Mesodermal cell (in vitro differentiated cells): Measurements from ENCODE around the gene BRPF3.
"Not testable (repeated sequence)": the region's sequence is repeated elsewhere in the genome, so short reads cannot be mapped to it uniquely, and the experiment has no call there.

Experiments used
- H3K27ac ChIP-seq: 2 replicates; pipeline ENCODE4 v1.7.0; 2013; ENCODE audit warnings: mild to moderate bottlenecking, low read depth, low read length, moderate library complexity; ENCODE audit not compliant: severe bottlenecking
- H3K36me3 ChIP-seq: 2 replicates; pipeline ENCODE4 v1.7.1; 2013; ENCODE audit warnings: mild to moderate bottlenecking, low read length, moderate library complexity; ENCODE audit not compliant: control insufficient read depth, insufficient read depth
- H3K4me1 ChIP-seq: one replicate; pipeline ENCODE4 v1.7.1; 2013; ENCODE audit warnings: mild to moderate bottlenecking, low read length; ENCODE audit not compliant: insufficient read depth, control insufficient read depth, poor library complexity, severe bottlenecking
- H3K4me3 ChIP-seq: 2 replicates; pipeline ENCODE4 v1.7.0; 2013; ENCODE audit warnings: low read length, control low read depth, mild to moderate bottlenecking; ENCODE audit not compliant: insufficient read depth, poor library complexity, severe bottlenecking; ENCODE audit errors: extremely low read depth
- H3K9me3 ChIP-seq: 2 replicates; pipeline ENCODE4 v1.7.1; 2013; ENCODE audit warnings: mild to moderate bottlenecking, low read length, moderate library complexity; ENCODE audit not compliant: control insufficient read depth
- WGBS, 2 experiments: methylation state at CpG; one replicate each; pipeline ENCODE4 v1.1.5; 2013; ENCODE audit warnings: missing lambda C conversion rate in 2 of 2; ENCODE audit not compliant: insufficient coverage in 2 of 2; 5-methylcytosine and 5-hydroxymethylcytosine counted together

BRPF3 gene

DNA sequence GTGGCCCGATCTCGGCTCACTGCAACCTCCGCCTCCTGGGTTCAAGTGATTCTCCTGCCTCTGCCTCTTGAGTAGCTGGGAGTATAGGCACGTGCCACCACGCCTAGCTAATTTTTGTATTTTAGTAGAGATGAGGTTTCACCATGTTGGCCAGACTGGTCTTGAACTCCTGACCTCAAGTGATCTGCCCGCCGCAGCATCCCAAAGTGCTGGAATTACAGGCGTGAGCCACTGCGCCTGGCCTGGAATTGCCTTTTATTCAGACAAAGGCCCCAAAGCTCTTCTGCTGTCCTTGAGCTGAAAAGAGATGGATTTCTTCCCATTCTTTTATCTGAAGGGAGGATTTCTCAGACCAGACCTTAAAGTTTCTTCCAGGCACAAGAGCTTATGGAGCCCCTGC, 22.0 kb downstream of the BRPF3 start:
- H3K9me3 ChIP-seq, H3K4me1 ChIP-seq, H3K27ac ChIP-seq, H3K4me3 ChIP-seq: not testable (repeated sequence)
- H3K36me3 ChIP-seq = peaks cover 98% of the 10 kb centered on the region
- WGBS, 2 experiments = 91 to 95% methylated on average over 9 of the region's 9 CpGs

DNA sequence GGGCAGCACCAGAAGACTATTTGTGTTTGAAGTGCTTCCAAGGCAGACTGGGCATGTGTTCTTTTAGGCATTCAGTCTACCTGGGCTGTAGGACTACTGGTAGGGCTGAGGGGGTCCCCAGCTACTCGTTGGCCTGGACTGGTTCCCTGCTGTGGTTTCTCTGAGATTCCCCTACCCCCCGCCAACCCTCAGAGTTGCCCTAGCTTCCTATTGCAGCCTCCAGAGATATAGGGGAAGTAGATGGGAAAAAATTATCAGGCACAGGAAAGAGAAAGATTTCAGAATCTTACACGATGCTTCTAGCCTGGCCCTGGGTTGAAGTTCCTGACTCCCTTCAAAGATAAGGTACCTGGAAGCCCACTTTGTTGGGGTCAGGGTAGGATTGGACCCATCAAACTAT, 22.5 kb downstream of the BRPF3 start:
- 92% methylated on average over 2 of the region's 3 CpGs; no CpG with 5 or more reads in 1 of the 2 experiments for WGBS, 2 experiments
- H3K36me3 ChIP-seq = peaks cover 97% of the 10 kb centered on the region

DNA sequence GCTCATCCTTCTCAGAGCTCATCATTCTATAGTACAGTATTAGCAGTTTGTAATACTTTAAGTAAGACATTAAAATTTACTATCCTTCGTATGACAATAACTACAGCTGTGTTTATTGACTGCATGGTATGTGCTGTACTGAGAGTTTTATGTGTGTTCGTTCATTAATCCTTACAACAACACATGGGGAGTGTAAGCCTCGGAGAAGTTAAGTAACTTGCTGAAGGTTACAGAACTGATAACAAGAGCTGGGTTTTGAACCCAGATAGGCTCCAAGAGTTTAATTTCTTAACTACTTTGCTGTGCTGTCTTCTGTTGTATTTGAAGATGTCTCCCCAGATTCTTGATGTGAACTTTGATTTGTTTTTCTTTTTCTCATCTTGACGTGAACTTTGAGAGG, 23.7 kb downstream of the BRPF3 start:
- H3K4me3 ChIP-seq = no peak overlapping the region
- no peaks in the 10 kb centered on the region for H3K4me1 ChIP-seq
- H3K9me3 ChIP-seq = no peaks in the 10 kb centered on the region
- H3K27ac ChIP-seq = no peak overlapping the region
- no CpG with 5 or more reads among the region's 4 CpGs for WGBS, 2 experiments
- H3K36me3 ChIP-seq = peaks cover 98% of the 10 kb centered on the region

More for the DNA sequence above, 22.5 kb downstream of the BRPF3 start:
- H3K4me3 ChIP-seq = no peak overlapping the region
- no peak overlapping the region for H3K27ac ChIP-seq
- H3K9me3 ChIP-seq = no peaks in the 10 kb centered on the region
- no peaks in the 10 kb centered on the region for H3K4me1 ChIP-seq

DNA sequence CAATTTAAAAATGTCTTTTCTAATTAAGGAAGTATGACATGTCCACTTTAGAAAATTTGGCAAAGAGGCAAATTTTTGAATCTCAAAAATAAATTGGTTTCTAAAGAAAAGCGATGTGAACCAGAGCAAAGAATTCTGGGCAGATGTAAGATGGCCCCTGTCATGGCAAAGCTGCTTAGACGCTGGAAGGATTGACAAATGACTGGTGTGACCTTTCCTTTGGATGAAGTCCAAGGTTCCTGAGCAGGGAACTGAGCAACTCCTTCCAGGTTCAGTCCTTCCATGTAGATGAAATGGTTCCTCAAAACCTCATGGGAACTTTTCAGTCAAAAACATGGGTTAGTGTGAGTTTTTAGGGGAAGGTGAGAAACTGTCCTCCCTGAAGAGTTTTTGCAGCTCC, 25.1 kb downstream of the BRPF3 start:
- no peaks in the 10 kb centered on the region for H3K4me1 ChIP-seq
- no peak overlapping the region for H3K27ac ChIP-seq
- 95 to 96% methylated on average over 2 of the region's 2 CpGs for WGBS, 2 experiments
- no peak overlapping the region for H3K4me3 ChIP-seq
- no peaks in the 10 kb centered on the region for H3K9me3 ChIP-seq
- H3K36me3 ChIP-seq = peaks cover 98% of the 10 kb centered on the region

DNA sequence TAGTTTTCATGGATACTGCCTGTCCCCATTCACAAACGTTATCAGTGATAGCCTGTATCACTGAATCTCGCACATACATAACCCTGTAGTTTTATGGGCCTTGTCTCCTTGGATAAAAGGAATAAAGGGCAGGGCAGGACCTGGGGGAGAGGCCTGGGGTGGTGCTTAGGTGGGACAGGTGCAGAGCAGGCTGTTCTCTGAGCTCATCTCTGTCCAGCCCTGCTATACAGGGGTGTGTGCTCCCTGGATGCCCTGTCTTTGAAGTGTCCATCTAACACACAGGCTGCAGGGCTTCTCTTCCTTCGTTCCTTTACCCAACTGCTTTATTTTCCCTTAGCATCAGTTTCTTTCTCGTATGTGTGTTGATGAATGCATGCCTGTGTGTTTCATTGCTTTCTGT, 26.4 kb downstream of the BRPF3 start:
- Histone ChIP-seq H3K4me3 (no peak overlapping the region), H3K36me3 (peaks cover 96% of the 10 kb centered on the region), H3K27ac (no peak overlapping the region), H3K4me1 (no peaks in the 10 kb centered on the region), H3K9me3 (no peaks in the 10 kb centered on the region)
- WGBS, 2 experiments = 100% methylated on average over 2 of the region's 4 CpGs; no CpG with 5 or more reads in 1 of the 2 experiments

DNA sequence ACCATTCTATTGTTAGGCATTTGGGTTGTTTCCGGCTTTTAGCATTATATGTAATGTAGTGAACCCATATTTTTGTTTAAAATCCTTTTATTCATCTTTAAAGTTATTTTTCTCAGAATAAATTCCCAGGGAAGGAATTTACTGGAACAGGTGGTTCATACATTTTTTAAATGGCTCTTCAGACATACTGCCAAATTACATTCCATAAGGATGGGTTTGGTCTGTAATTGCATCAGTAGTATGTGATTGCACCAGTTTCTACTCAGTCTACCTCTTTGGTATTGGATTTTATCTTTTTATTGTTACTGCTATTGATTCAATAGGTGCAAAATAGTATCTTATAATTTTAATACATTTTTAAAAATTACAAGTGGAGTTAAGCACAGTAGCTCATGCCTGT, 27.2 kb downstream of the BRPF3 start:
- Histone ChIP-seq H3K9me3 (no peaks in the 10 kb centered on the region), H3K4me1 (no peaks in the 10 kb centered on the region), H3K27ac (no peak overlapping the region), H3K36me3 (peaks cover 96% of the 10 kb centered on the region), H3K4me3 (no peak overlapping the region)
- no CpG with 5 or more reads among the region's 1 CpG for WGBS, 2 experiments

DNA sequence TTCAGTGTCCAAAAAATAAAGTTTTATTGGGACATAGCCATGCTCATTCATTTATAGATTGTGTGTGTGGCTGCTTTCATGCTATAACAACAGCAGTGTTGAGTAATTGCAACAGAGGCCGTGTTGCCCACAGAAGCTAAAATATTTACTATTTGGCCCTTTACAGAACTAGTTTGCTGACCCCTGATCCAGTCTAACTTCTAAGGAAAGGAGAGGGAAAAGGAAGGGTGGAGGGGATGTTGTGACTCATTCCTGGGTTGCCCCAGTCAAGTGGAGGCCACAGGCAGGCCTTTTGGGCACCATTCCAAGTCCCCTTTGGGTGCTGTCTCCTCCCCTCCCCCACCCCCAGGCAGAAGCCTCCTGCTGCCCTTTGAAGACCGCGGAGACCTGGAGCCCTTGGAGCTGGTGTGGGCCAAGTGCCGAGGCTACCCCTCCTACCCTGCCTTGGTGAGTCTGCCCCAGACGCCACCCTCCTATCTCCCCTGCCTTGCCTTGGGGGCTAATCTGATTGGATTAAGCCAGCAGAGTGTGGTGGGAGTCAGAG, 28.4 kb downstream of the BRPF3 start:
- Histone ChIP-seq H3K27ac (no peak overlapping the region), H3K36me3 (peaks cover 96% of the 10 kb centered on the region), H3K4me1 (no peaks in the 10 kb centered on the region), H3K4me3 (no peak overlapping the region), H3K9me3 (no peaks in the 10 kb centered on the region)
- WGBS, 2 experiments = 80 to 100% methylated on average over 1 to 2 of the region's 5 CpGs

DNA sequence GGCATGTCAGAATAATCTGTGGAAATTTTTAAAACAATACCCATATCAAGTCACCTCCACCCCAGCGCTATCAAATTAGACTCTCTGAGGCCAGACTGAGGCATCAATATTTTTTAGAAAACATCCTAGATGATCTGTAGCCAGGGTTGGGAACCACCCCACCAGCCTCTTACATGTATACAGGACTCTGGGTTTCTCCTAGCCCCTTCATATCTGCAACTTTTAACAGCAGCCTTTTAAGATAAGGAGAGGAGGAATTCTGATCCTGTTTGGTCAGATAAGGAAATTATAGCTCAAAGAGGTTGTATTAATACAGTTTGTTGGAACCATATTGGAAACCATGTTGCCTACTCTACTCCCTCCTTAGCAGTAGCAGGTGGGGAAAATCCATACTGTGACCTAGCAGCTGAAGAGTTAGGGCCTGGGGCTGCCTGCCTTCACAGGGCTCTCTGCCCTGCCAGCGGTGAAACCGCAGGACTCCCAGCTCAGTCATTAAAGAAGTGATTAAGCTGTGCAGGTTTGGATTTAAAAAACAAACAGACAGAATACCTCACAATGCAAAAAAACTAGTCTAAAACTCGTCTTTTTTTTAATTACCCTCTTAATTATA, 30.0 kb downstream of the BRPF3 start:
- H3K4me1 ChIP-seq = no peaks in the 10 kb centered on the region
- H3K9me3 ChIP-seq = no peaks in the 10 kb centered on the region
- no peak overlapping the region for H3K27ac ChIP-seq
- WGBS, 2 experiments = 83 to 100% methylated on average over 1 to 3 of the region's 4 CpGs
- H3K4me3 ChIP-seq = no peak overlapping the region
- peaks cover 96% of the 10 kb centered on the region for H3K36me3 ChIP-seq

DNA sequence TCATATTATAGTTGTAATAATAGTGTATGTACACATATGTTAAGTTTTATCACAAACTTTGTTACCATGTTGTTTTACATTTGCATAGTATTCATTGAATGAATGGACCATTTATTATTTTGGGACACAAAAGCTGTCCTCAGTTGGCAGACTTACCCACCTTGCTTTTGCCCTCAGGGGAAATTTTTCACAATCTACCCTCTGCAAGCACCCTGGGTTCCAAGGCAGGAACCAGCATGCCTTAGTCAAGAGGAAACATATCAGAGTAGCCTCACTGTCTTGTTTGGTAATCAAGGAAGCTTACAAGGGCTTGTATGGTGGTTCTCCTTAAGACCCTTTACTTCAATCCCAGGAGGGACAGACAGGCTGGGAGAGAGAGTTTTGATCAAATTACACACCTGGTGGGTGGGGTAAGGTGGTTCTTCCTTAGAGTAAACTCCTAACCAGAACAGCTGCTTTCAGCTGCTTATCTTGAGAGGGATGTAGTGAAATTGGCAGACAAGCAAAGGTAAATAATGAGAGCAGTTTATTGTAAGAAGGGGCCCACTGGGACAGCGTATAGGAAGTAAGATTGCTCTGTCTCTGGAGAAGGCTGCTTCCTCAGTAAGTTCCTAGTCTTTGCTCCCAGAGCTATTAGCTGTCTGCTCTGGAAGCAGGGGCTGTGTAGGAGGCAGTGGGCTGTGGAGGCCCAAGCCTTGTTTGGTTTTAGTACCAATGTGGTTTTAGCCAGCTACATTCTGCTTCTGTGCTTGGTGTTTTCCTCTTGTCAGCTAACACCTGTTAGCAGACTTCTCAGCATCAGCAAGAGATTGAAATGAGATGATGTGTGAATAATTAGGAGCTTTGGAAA, 31.1 kb downstream of the BRPF3 start:
- Histone ChIP-seq H3K4me3 (no peak overlapping the region), H3K27ac (no peak overlapping the region), H3K4me1 (no peaks in the 10 kb centered on the region), H3K36me3 (peaks cover 95% of the 10 kb centered on the region), H3K9me3 (no peaks in the 10 kb centered on the region)
- 100% methylated on average over 1 of the region's 1 CpG; no CpG with 5 or more reads in 1 of the 2 experiments for WGBS, 2 experiments

DNA sequence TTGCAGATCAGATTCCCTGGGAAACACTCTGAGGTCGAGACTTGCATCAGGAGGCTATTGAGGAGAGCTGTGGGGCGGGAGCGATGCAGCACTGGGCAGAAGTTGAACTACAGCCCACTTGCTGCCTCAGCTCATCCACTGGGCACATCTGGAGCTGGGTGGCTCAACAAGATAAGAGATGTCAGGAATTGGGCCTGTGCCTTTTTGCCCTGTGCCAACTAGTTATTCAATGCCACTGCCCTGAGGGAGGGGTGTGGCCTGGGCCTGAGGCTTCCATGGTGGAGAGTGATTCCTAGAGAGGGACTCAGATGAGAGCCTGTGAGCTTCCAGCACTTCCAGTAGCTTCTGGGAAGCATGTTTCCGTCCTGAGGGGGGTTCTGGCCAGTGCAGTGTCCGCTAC, 32.7 kb downstream of the BRPF3 start:
- Histone ChIP-seq H3K9me3 (no peaks in the 10 kb centered on the region), H3K4me1 (no peaks in the 10 kb centered on the region), H3K27ac (no peak overlapping the region), H3K4me3 (no peak overlapping the region), H3K36me3 (peaks cover 95% of the 10 kb centered on the region)
- WGBS, 2 experiments = 94 to 100% methylated on average over 3 to 4 of the region's 5 CpGs

DNA sequence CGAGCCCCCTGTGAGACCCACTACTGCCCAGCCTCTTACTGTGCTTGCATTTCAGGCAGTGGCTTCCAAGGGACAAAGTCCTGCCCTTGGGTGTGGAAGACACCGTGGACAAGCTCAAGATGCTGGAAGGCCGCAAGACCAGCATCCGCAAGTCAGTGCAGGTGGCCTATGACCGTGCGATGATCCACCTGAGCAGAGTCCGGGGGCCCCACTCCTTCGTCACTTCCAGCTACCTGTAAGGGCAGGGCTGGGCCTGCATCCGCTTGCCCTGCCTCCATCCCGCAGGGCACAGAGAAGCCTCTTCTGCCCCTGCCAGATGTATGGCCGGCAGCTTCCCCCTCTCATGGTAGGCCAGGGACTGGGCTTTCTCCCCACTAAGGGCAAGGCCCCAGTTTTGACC, 33.8 kb downstream of the BRPF3 start:
- Histone ChIP-seq H3K36me3 (peaks cover 84% of the 10 kb centered on the region), H3K27ac (no peak overlapping the region), H3K9me3 (no peaks in the 10 kb centered on the region), H3K4me1 (no peaks in the 10 kb centered on the region), H3K4me3 (no peak overlapping the region)
- WGBS, 2 experiments = 97 to 99% methylated on average over 11 of the region's 11 CpGs
